Measurements from ENCODE around the gene RIPK4. TPM values are rescaled to one million over a fixed set of nuclear protein-coding genes. Genes with fewer than 3 reads are reported as not detected.

Gene RIPK4
- total RNA-seq, 1 donor from 2014 or later: 15.7 TPM

DNA sequence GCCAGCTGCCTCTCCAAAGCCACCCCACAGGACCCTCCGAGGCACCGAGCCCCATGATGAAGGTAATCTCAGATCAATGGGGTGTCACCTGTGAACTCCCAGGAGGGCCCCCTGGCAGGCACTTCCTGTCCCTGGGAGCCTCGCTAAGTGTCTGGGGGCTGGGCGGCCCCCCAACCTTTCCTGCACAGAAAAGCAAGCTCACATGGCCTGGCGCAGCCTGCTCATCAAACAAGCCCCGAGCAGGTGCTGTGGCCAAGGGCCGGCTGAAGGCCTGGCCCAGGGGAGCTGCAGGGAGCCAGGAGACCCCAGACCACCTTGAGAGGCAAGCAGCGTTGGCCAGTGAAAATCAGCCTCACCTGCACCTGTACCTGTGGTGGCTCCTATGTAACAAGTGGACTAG lies 2.9 kb downstream of the RIPK4 start:
- Mint-ChIP-seq H3K36me3 (no peaks in the 10 kb centered on the region), H3K27me3 (ENCODE audit: low read depth) (peaks cover 86% of the 10 kb centered on the region), H3K4me1 (peaks cover 72% of the 10 kb centered on the region), H3K27ac (no peak overlapping the region), H3K4me3 (peak overlapping the region; percentile 17), H3K9me3 (no peaks in the 10 kb centered on the region)
- no peak for DNase-seq (ENCODE audit: low spot score in 2 of 2, unreplicated experiment in 2 of 2)
- TF ChIP-seq, protein P1, sequence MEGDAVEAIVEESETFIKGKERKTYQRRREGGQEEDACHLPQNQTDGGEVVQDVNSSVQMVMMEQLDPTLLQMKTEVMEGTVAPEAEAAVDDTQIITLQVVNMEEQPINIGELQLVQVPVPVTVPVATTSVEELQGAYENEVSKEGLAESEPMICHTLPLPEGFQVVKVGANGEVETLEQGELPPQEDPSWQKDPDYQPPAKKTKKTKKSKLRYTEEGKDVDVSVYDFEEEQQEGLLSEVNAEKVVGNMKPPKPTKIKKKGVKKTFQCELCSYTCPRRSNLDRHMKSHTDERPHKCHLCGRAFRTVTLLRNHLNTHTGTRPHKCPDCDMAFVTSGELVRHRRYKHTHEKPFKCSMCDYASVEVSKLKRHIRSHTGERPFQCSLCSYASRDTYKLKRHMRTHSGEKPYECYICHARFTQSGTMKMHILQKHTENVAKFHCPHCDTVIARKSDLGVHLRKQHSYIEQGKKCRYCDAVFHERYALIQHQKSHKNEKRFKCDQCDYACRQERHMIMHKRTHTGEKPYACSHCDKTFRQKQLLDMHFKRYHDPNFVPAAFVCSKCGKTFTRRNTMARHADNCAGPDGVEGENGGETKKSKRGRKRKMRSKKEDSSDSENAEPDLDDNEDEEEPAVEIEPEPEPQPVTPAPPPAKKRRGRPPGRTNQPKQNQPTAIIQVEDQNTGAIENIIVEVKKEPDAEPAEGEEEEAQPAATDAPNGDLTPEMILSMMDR (IDR thresholded peaks at IDR 0.05; ENCODE audit: unreplicated experiment): no peak

DNA sequence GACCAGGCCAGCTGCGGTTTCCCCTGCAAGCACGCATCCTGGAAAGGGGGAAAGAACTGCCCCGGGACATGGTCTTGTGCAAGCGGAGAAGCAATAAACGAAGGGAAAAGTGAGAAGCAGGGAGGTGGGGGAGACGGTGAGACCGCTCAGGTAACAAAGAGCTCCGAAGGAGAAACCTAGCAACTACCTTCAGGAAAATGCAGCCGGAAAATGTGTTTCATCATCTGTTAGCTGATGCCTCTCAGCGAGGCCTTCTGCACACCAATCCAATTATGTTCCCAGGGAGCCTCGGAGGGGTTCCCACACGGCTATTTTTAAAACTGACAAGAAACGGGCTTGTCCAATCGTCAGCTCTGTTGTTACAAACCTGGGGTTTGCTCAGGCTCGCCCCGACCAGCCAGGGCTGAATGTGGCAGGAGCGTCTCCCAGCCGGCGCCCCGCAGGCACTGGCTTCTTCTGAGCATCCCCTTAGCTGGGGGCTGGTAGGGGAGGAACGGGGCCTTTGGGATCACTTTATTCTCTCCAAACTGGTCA lies 3.4 kb downstream of the RIPK4 start:
- Mint-ChIP-seq H3K36me3 (no peaks in the 10 kb centered on the region), H3K9me3 (no peaks in the 10 kb centered on the region), H3K4me3 (peak overlapping the region; percentile 55), H3K4me1 (peaks cover 67% of the 10 kb centered on the region), H3K27ac (peak overlapping the region; percentile 88), H3K27me3 (ENCODE audit: low read depth) (peaks cover 81% of the 10 kb centered on the region)
- DNase-seq (ENCODE audit: low spot score in 2 of 2, unreplicated experiment in 2 of 2): no peak
- TF ChIP-seq, protein P1 (IDR thresholded peaks at IDR 0.05; ENCODE audit: unreplicated experiment): no peak

DNA sequence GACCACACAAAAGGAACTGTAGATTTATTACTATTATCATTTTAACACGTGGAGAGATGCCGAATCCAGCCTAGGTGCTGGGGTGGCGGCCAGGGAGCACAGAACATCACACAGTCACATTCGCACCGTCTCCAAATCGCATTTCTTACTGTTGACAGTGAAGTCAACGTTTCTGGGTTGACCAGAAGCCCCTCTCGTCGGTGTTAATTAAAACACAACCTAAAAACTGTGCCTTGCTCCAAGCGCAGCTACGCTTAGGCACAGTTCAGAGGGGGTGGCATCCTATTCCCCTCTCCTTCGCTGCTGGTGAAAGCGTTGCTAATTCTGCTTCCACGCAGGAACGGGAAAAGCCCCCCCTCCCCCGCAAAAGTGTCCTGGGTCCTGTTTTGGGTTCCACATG lies 4.1 kb downstream of the RIPK4 start:
- Mint-ChIP-seq H3K27me3 (ENCODE audit: low read depth) (peaks cover 74% of the 10 kb centered on the region), H3K4me1 (peaks cover 60% of the 10 kb centered on the region), H3K9me3 (no peaks in the 10 kb centered on the region), H3K4me3 (peak overlapping the region; percentile 55), H3K27ac (no peak overlapping the region), H3K36me3 (peaks cover 2% of the 10 kb centered on the region)
- TF ChIP-seq, protein P1 (IDR thresholded peaks at IDR 0.05; ENCODE audit: unreplicated experiment): no peak
- DNase-seq (ENCODE audit: low spot score in 2 of 2, unreplicated experiment in 2 of 2): no peak

DNA sequence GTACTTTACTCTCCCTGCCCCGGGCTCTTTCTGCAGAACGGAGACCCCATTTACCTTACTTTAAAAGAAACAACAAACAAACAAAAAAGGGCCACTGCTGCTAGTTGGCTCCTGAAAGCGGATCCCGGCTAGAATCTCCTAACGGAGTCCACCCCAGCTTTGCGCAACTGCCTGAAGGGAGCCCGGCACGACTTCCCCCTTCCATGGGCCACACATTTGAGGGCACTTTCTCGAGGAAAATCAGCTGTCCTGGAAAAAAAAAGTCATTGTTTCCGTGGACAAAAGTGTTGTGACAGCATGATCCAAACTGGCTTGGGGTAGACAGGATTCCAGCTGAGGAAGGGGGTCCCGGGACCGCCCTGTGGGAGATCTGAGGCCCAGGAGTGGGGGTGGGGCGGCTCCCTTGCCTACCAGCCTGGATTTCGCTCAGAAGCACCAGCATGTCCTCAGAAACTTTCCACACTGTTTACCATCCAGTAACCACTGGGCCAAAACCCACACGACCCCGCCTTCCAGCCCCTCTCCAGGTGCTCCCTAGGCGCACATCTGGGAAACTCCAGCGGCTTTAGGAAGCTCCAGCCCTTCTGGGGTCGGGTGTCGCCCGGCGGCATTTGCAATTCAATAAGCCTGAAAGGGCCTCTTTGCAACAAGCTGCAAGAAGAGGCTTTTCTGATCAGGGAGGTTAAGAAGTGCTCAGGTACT lies 4.8 kb downstream of the RIPK4 start:
- no peak for DNase-seq (ENCODE audit: low spot score in 2 of 2, unreplicated experiment in 2 of 2)
- H3K27ac Mint-ChIP-seq: no peak overlapping the region
- H3K4me3 Mint-ChIP-seq: peak overlapping the region; percentile 52
- peaks cover 67% of the 10 kb centered on the region for H3K27me3 Mint-ChIP-seq (ENCODE audit: low read depth)
- H3K9me3 Mint-ChIP-seq: no peaks in the 10 kb centered on the region
- H3K4me1 Mint-ChIP-seq: peaks cover 53% of the 10 kb centered on the region
- TF ChIP-seq, protein P1 (IDR thresholded peaks at IDR 0.05; ENCODE audit: unreplicated experiment): no peak
- peaks cover 2% of the 10 kb centered on the region for H3K36me3 Mint-ChIP-seq

DNA sequence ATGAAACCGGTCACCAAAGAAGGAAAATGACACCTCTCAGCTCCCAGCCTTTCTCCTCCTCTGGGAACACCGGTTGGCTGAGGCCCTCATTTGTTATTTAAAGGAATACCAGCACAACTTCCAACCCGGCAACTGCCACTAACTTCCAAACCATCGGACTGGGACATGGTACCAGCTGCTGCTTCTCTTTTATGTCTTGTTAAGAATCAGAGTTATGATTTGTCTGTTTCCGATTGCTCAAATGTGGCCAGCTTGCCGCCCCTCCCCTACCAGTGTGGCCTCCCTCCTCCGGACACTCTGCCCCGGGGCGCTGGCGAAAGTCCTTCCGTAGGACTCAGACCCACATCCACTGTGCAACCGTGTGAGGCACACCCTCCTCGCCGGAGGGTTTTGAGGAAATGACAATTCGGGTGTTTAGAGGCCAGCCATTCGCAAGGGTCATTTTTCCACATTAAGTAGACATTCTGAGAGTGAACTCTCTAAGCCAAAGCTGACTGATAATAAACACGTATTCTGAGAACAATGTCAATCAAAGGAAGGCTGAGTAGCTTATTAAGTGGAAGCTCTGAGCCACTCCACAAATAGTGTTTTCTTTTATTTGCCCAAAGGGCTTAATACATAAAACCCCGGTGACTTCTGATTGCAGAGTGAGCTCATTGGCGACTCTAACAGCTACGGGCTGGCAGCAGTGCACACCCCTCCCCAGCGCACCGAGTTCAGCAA lies 5.5 kb downstream of the RIPK4 start:
- H3K4me3 Mint-ChIP-seq: peak overlapping the region; percentile 52

More for the DNA sequence above, 5.5 kb downstream of the RIPK4 start:
- H3K9me3 Mint-ChIP-seq: no peaks in the 10 kb centered on the region
- no peak overlapping the region for H3K27ac Mint-ChIP-seq
- H3K27me3 Mint-ChIP-seq (ENCODE audit: low read depth): peaks cover 65% of the 10 kb centered on the region
- DNase-seq (ENCODE audit: low spot score in 2 of 2, unreplicated experiment in 2 of 2): no peak
- H3K4me1 Mint-ChIP-seq: peaks cover 52% of the 10 kb centered on the region
- TF ChIP-seq, protein P1 (IDR thresholded peaks at IDR 0.05; ENCODE audit: unreplicated experiment): no peak
- H3K36me3 Mint-ChIP-seq: peaks cover 5% of the 10 kb centered on the region
